Measurements from ENCODE around the gene TPSAB1.

Gene TPSAB1

DNA sequence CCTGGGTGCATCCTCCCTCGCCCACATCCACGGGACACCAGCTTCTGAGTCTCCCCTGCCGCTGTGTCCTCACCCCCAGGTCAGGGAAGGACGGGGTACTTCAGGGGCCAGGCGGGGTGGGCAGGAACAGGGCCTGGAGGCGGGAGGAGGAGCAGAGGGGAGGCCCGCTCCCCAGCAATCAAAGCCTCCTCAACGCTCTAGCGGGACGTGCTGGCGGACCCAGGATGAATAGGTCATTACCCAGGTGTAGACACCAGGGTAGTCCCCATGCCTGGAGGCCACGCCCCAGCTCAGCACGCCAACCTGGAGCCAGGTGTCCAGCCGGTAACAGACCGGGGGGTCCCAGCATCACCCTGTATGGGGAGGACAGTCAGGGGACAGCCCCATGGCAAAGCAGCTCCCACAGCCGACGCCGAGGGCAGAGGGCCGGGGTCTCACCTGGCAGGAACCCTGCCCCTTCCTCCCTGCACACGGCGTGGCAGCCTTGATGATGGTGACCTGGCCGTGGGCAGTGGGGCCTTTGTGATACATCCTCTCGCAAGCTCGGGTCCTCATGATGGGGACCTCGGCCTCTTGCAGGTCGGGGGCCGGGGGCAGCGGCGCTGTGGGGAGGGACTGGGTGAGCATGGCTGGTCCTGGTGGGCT, 39.6 kb downstream of the TPSAB1 start:
- TF ChIP-seq, protein P1, sequence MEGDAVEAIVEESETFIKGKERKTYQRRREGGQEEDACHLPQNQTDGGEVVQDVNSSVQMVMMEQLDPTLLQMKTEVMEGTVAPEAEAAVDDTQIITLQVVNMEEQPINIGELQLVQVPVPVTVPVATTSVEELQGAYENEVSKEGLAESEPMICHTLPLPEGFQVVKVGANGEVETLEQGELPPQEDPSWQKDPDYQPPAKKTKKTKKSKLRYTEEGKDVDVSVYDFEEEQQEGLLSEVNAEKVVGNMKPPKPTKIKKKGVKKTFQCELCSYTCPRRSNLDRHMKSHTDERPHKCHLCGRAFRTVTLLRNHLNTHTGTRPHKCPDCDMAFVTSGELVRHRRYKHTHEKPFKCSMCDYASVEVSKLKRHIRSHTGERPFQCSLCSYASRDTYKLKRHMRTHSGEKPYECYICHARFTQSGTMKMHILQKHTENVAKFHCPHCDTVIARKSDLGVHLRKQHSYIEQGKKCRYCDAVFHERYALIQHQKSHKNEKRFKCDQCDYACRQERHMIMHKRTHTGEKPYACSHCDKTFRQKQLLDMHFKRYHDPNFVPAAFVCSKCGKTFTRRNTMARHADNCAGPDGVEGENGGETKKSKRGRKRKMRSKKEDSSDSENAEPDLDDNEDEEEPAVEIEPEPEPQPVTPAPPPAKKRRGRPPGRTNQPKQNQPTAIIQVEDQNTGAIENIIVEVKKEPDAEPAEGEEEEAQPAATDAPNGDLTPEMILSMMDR (IDR thresholded peaks at IDR 0.05; ENCODE audit: low read depth, low read length), result no peak
- no peak for DNase-seq (ENCODE audit: low read depth in 2 of 2)
- no peak overlapping the region for H3K4me3 ChIP-seq (replicated peaks in 1 of 2; ENCODE audit: low read depth in 2 of 2, low read length in 2 of 2)

DNA sequence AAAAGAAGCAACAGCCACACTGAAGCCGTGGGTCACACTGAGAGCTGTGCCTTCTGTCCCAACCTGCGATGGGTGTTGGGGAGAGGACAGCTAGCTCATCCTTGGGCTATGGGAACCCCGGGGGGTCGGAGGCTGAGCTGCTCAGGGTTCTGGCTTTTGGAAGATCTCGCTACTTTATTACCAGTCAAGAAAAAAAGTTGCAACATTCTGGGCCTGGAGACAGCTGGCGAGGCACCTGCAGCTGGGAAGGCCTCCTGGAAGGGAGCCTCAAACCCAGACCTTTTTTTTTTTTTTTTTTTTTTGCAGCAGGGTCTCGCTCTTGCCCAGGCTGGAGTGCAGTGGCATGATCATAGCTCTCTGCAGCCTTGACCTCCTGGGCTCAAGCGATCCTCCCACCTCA, 40.3 kb downstream of the TPSAB1 start:
- TF ChIP-seq, protein P1 (IDR thresholded peaks at IDR 0.05; ENCODE audit: low read depth, low read length), result no peak
- H3K4me3 ChIP-seq (replicated peaks in 1 of 2; ENCODE audit: low read depth in 2 of 2, low read length in 2 of 2), result no peak overlapping the region
- DNase-seq (ENCODE audit: low read depth in 2 of 2), result no peak

DNA sequence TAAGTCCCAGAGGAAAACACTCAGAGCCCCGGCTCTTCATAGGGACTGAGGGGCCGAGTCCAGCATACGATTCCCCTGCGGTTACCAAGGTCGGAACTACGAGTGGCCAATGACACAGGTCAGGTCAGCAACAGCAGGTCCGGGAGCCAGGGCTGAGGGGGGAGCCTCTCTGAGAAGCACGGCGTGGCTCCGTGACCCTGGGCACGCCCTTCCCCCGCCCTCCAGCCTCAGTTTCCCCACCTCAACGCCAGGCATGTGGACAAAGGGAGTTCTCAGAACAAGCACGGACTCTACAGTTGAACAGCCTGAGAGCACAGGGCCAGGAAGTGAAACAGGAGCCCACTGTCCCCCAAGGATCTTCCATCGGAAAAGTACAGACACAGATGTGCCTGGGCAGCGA, 41.0 kb downstream of the TPSAB1 start:
- no peak for DNase-seq (ENCODE audit: low read depth in 2 of 2)
- no peak overlapping the region for H3K4me3 ChIP-seq (replicated peaks in 1 of 2; ENCODE audit: low read depth in 2 of 2, low read length in 2 of 2)
- TF ChIP-seq, protein P1 (IDR thresholded peaks at IDR 0.05; ENCODE audit: low read depth, low read length), result no peak

DNA sequence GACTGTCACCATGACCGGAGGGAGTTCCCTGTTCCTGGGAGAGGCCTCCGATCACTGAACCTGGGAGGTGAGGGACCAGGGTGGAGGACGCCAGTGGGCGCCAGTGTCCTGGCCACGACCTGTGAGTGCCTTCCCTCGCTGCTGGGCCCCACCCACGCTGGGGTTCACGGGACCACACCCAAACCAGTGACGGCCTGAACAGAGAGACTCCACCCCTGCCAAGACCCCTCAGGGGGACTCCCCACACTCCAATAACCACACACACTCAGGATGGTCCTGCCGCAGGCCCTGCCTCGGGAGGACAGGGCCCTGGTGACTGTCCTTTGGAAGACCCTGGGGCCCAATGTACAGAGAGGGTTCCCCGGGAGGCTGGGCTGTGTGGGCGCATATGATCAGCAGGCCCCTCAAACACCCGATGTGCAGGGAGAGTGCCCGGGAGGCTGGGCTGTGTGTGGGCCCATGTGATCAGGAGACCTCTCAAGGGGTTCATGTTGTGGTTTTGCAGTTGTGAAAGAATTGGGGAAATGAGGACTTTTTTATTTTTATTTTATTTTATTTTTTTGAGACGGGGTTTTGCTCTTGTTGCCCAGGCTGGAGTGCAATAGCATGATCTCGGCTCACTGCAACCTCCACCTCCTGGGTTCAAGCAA, 41.9 kb downstream of the TPSAB1 start:
- no peak for DNase-seq (ENCODE audit: low read depth in 2 of 2)
- TF ChIP-seq, protein P1 (IDR thresholded peaks at IDR 0.05; ENCODE audit: low read depth, low read length), result no peak
- H3K4me3 ChIP-seq (replicated peaks in 1 of 2; ENCODE audit: low read depth in 2 of 2, low read length in 2 of 2), result no peak overlapping the region

DNA sequence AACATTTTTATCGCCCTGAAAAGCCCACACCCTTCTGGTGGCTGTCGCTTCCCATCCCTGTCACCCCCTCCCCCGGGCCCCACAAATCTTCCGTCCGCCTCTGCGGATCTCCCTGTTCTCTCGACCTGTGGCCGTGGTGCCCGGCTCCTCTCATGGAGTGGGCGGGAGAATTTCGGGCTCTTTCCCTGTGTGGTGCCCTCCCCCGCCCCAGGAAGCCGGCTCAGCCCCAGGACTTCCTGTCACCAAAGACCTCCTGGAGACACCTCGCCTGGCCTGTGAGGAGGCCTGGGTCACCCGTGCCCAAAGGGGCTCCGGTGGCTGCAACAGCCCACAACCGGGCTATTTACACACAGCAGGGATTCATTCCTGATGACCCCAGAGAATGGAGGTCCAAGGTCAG, 42.8 kb downstream of the TPSAB1 start:
- TF ChIP-seq, protein P1 (IDR thresholded peaks at IDR 0.05; ENCODE audit: low read depth, low read length), result no peak
- no peak for DNase-seq (ENCODE audit: low read depth in 2 of 2)
- no peak overlapping the region for H3K4me3 ChIP-seq (replicated peaks in 1 of 2; ENCODE audit: low read depth in 2 of 2, low read length in 2 of 2)

DNA sequence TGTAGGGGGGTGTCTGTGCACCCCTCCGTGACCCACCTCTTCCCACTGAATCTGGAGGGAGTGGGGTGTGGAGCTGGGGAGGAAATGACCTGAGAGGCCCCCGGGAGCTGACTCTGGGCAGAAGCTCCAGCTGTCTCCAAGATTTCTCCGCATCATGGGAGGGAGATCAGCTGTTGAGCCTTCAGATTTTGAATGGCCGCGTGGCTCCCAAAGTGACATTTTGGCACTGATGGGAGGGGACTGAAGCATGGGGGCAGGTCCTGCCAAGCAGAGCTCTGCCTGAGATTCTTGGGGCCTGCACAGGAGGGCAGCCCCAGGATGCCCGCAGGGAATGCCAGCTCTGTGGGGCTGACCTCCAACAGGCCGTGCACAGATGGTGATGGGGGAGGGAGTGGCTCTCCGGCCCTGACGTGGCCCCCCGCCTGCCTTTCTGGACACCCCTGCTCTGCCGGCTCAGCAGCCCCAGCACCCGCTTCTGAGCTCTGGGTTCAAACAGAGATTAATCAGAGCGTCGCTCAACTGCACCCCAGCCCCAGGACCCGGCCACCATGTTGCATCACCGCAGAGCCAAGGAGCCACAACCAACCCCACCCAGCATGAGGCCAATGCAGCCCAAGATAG, 43.6 kb downstream of the TPSAB1 start:
- no peak overlapping the region for H3K4me3 ChIP-seq (replicated peaks in 1 of 2; ENCODE audit: low read depth in 2 of 2, low read length in 2 of 2)
- TF ChIP-seq, protein P1 (IDR thresholded peaks at IDR 0.05; ENCODE audit: low read depth, low read length), result no peak
- DNase-seq (ENCODE audit: low read depth in 2 of 2), result no peak
